ENCODE data around the gene SHROOM4. TPM values are rescaled to one million over a fixed set of nuclear protein-coding genes. Genes with fewer than 3 reads are reported as not detected.

The SHROOM4 gene
- total and polyA plus RNA-seq, 3 donors from 2014 or later, result 1.9 to 6.5 (median 4.6) TPM

DNA sequence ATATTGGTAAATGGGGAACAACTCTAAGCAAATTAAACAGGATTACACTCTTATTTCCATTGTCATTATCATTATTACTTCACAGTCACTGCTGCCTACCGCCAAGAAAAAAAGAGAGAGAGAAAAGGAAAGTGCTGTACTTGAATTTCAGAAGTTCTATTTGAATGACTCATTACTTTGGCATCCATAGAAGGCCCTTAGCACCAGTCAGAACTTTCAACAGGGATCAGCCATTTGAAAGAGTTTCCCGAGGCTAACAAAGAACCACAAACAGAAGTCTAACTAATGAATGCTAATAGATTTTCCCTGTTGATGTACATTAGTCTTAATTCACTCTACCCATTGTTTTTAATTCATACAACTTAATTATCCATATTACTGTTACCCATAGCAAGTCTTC is 116.3 kb downstream of the SHROOM4 start:
- Histone ChIP-seq H3K36me3 (ENCODE audit: low read depth, missing control alignments) (no peaks in the 10 kb centered on the region), H3K27me3 (no peaks in the 10 kb centered on the region), H3K9me3 (no peaks in the 10 kb centered on the region), H3K4me3 (no peak overlapping the region), H3K4me1 (no peaks in the 10 kb centered on the region), H3K27ac (no peak overlapping the region)
- intact Hi-C loops (cut with DNase I; ENCODE audit: low total_unique reads), result no loop called here
- TF ChIP-seq, protein P1, sequence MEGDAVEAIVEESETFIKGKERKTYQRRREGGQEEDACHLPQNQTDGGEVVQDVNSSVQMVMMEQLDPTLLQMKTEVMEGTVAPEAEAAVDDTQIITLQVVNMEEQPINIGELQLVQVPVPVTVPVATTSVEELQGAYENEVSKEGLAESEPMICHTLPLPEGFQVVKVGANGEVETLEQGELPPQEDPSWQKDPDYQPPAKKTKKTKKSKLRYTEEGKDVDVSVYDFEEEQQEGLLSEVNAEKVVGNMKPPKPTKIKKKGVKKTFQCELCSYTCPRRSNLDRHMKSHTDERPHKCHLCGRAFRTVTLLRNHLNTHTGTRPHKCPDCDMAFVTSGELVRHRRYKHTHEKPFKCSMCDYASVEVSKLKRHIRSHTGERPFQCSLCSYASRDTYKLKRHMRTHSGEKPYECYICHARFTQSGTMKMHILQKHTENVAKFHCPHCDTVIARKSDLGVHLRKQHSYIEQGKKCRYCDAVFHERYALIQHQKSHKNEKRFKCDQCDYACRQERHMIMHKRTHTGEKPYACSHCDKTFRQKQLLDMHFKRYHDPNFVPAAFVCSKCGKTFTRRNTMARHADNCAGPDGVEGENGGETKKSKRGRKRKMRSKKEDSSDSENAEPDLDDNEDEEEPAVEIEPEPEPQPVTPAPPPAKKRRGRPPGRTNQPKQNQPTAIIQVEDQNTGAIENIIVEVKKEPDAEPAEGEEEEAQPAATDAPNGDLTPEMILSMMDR (IDR thresholded peaks at IDR 0.05), result no peak
- no peak for TF ChIP-seq POLR2A (IDR thresholded peaks at IDR 0.05)
- WGBS, 2 donors, result 10 to 24% methylated on average over 2 of the region's 2 CpGs
- no peak for DNase-seq

DNA sequence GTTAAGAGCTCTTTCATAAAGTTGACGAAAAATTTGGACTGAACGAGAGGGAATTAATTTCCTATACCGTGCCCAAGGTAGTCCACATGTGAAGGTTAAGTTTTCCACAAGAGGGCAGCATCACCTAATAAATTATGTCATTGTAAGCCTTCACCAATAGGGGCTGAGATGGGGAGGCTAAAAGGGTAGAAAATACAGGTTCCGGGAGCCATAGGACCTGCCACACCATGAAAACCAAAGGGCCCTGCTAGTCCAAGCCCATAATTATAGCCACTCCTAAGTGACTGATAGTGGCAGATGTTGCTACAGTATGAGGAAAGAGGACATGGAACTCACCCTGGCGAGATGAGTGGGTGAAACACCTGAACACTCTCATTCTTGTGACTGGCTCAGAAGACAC is 122.2 kb downstream of the SHROOM4 start:
- Histone ChIP-seq H3K9me3 (no peaks in the 10 kb centered on the region), H3K4me1 (no peaks in the 10 kb centered on the region), H3K27ac (no peak overlapping the region), H3K36me3 (ENCODE audit: low read depth, missing control alignments) (no peaks in the 10 kb centered on the region), H3K4me3 (no peak overlapping the region), H3K27me3 (no peaks in the 10 kb centered on the region)
- 30 to 33% methylated on average over 5 of the region's 5 CpGs for WGBS, 2 donors
- intact Hi-C loops (cut with DNase I; ENCODE audit: low total_unique reads), result no loop called here
- DNase-seq, result peak; percentile 14
- TF ChIP-seq, protein P1 (IDR thresholded peaks at IDR 0.05), result peak; percentile 28 to 58 (median 47)
- no peak for TF ChIP-seq POLR2A (IDR thresholded peaks at IDR 0.05)

DNA sequence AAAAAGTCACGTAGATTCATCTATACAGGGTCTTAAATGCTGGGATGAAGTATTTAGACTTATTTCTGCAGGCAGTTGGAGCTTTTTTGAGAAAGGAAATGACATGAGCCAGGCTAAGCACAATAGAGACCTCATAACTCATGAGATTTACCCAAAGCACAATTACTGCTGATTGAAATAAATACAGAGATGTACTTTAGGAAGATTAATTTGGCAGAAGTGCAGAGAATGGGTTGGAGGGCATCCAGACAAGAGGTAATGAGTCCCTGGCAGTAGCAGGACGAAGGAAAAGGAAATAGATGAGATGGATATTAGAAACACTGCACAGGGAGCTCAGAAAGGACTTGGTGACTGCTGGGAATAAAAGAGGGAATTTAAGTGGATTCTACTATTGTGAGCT is 129.1 kb downstream of the SHROOM4 start:
- no peak for TF ChIP-seq POLR2A (IDR thresholded peaks at IDR 0.05)
- TF ChIP-seq, protein P1 (IDR thresholded peaks at IDR 0.05), result no peak
- DNase-seq, result no peak
- no peak overlapping the region for H3K4me3 ChIP-seq
- H3K36me3 ChIP-seq (ENCODE audit: low read depth, missing control alignments), result no peaks in the 10 kb centered on the region
- intact Hi-C loops (cut with DNase I; ENCODE audit: low total_unique reads), result no loop called here
- no peaks in the 10 kb centered on the region for H3K27me3 ChIP-seq
- H3K9me3 ChIP-seq, result no peaks in the 10 kb centered on the region
- H3K27ac ChIP-seq, result no peak overlapping the region
- H3K4me1 ChIP-seq, result no peaks in the 10 kb centered on the region
- 50 to 76% methylated on average over 2 of the region's 2 CpGs for WGBS, 2 donors

DNA sequence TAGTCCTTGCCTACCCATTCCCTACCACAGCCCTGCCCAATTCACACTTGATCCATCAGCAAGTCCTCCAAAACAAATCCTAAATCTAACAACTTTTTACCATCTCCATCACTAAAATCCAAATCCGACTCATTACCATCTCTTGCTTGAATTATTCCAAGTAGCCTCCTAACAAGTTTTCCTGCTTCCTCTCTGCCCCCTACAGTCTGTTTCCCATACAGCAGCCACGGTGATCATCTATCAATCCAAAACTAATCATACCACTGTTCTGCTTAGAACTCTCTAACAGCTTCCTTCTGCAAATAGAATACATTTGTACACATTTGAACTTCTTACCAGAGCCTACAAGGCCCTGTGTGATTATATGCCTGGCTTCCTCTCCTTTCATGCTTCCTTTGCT is 133.0 kb downstream of the SHROOM4 start:
- intact Hi-C loops (cut with DNase I; ENCODE audit: low total_unique reads), result no loop called here
- DNase-seq, result peak; percentile 18
- Histone ChIP-seq H3K27ac (no peak overlapping the region), H3K4me1 (no peaks in the 10 kb centered on the region), H3K36me3 (ENCODE audit: low read depth, missing control alignments) (no peaks in the 10 kb centered on the region), H3K9me3 (no peaks in the 10 kb centered on the region), H3K4me3 (no peak overlapping the region), H3K27me3 (no peaks in the 10 kb centered on the region)
- TF ChIP-seq, protein P1 (IDR thresholded peaks at IDR 0.05), result no peak
- no peak for TF ChIP-seq POLR2A (IDR thresholded peaks at IDR 0.05)
- WGBS, 2 donors, result 82 to 90% methylated on average over 2 of the region's 2 CpGs

DNA sequence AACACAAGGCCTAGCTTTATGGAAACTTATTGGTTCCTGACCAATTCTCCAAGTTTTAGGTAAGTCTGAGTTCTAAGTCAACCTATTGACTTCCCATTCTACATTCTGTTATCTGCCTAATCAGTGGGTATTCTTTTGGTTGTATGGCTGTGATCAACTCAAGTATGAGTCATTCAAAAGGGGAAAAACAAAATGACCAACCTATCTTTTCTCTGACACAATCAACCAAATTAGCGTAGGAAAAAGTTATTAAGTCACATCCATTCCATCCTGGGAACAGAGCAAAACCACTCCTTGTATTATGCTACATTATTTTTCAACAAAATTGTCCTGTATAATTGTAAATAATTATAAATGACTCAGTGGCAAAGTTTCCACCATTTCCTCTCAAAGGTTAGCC is 136.2 kb downstream of the SHROOM4 start:
- H3K27ac ChIP-seq, result no peak overlapping the region
- H3K27me3 ChIP-seq, result no peaks in the 10 kb centered on the region
- no peaks in the 10 kb centered on the region for H3K36me3 ChIP-seq (ENCODE audit: low read depth, missing control alignments)
- H3K4me1 ChIP-seq, result no peaks in the 10 kb centered on the region
- H3K4me3 ChIP-seq, result no peak overlapping the region
- intact Hi-C loops (cut with DNase I; ENCODE audit: low total_unique reads), result no loop called here
- H3K9me3 ChIP-seq, result no peaks in the 10 kb centered on the region
- TF ChIP-seq, protein P1 (IDR thresholded peaks at IDR 0.05), result no peak
- no peak for TF ChIP-seq POLR2A (IDR thresholded peaks at IDR 0.05)
- 88 to 91% methylated on average over 1 of the region's 1 CpG for WGBS, 2 donors
- no peak for DNase-seq
